Neural progenitor cell (in vitro differentiated cells): ENCODE results near the gene KLF4. TPM values are rescaled to one million over a fixed set of nuclear protein-coding genes. Genes with fewer than 3 reads are reported as not detected.

Source experiments
- DNase-seq: peaks from one replicate; pipeline ENCODE4 v3.0.0-alpha.2; 2016; ENCODE audit warnings: low spot score
- H2AFZ ChIP-seq: fragments of 200-600 bp; sonication (generic); replicated peaks from 2 replicates; pipeline ENCODE4 v1.6.1; 2016; ENCODE audit warnings: antibody characterized with exemption
- H3F3A ChIP-seq: fragments of 200-600 bp; sonication (generic); 2 replicates; pipeline ENCODE4 v1.6.1; 2016; ENCODE audit warnings: antibody characterized with exemption, low read depth
- H3K27ac ChIP-seq: fragments of 200-600 bp; sonication (generic); 2 replicates; pipeline ENCODE4 v1.5.1; 2016; ENCODE audit warnings: mild to moderate bottlenecking
- H3K27me3 ChIP-seq: fragments of 200-600 bp; sonication (generic); 2 replicates; pipeline ENCODE4 v1.6.1; 2016; ENCODE audit warnings: mild to moderate bottlenecking, moderate library complexity
- H3K36me3 ChIP-seq: fragments of 200-600 bp; sonication (generic); 2 replicates; pipeline ENCODE4 v1.5.1; 2016
- H3K4me1 ChIP-seq: fragments of 200-600 bp; sonication (generic); 2 replicates; pipeline ENCODE4 v1.6.1; 2016; ENCODE audit warnings: mixed run types
- H3K4me2 ChIP-seq: fragments of 200-600 bp; sonication (generic); 2 replicates; pipeline ENCODE4 v1.6.1; 2016
- H3K4me3 ChIP-seq: fragments of 200-600 bp; sonication (generic); 2 replicates; pipeline ENCODE4 v1.5.1; 2016
- H3K79me2 ChIP-seq: fragments of 200-600 bp; sonication (generic); 2 replicates; pipeline ENCODE4 v1.6.1; 2016; ENCODE audit warnings: low read depth
- H3K9ac ChIP-seq: fragments of 200-600 bp; sonication (generic); 2 replicates; pipeline ENCODE4 v1.6.1; 2016
- H3K9me3 ChIP-seq: fragments of 200-600 bp; sonication (generic); 2 replicates; pipeline ENCODE4 v1.5.1; 2016; ENCODE audit warnings: low read depth
- H4K20me1 ChIP-seq: fragments of 200-600 bp; sonication (generic); 2 replicates; pipeline ENCODE4 v1.6.1; 2016; ENCODE audit warnings: low read depth
- H3K27ac Mint-ChIP-seq: 3 replicates; pipeline ENCODE4 v1.8.0; 2021; ENCODE audit warnings: mixed read lengths
- H3K27me3 Mint-ChIP-seq: 2 replicates; pipeline ENCODE4 v1.8.0; 2022; ENCODE audit warnings: low read depth, mild to moderate bottlenecking, inconsistent platforms, moderate library complexity, mixed read lengths; ENCODE audit not compliant: insufficient read depth
- H3K36me3 Mint-ChIP-seq: 3 replicates; pipeline ENCODE4 v1.8.0; 2021; ENCODE audit warnings: mixed read lengths
- H3K4me1 Mint-ChIP-seq: 3 replicates; pipeline ENCODE4 v1.8.0; 2021; ENCODE audit warnings: mixed read lengths
- H3K4me3 Mint-ChIP-seq: 3 replicates; pipeline ENCODE4 v1.8.0; 2021; ENCODE audit warnings: mild to moderate bottlenecking, moderate library complexity, mixed read lengths
- H3K9me3 Mint-ChIP-seq: 3 replicates; pipeline ENCODE4 v1.8.0; 2020; ENCODE audit warnings: mixed read lengths
- CTCF ChIP-seq: fragments of 200-600 bp; sonication (generic); IDR thresholded peaks from 2 replicates; pipeline ENCODE4 v1.5.1; 2017; ENCODE audit warnings: antibody characterized with exemption, mild to moderate bottlenecking
- EZH2 ChIP-seq: fragments of 200-600 bp; sonication (generic); IDR thresholded peaks from 2 replicates; pipeline ENCODE4 v1.6.1; 2017; ENCODE audit warnings: antibody characterized with exemption, mild to moderate bottlenecking, moderate library complexity
- EZH2phosphoT487 ChIP-seq: fragments of 200-600 bp; sonication (generic); IDR thresholded peaks from 2 replicates; pipeline ENCODE4 v1.6.1; 2017; ENCODE audit warnings: antibody characterized with exemption
- total RNA-seq: library from RNA; depleted of rRNA; stranded (reverse); fragments of >200 nt; gene quantifications from 2 replicates; pipeline ENCODE4 v1.2.3, GENCODE V29; 2015; ENCODE audit warnings: low replicate concordance

Gene KLF4
- total RNA-seq, 1 donor from 2014 or later: 0.51 TPM

- Mint-ChIP-seq H3K27me3 (peaks cover 11% of the 10 kb centered on the region), H3K4me3 (peak overlapping the region; percentile 85), H3K9me3 (no peaks in the 10 kb centered on the region), H3K36me3 (no peaks in the 10 kb centered on the region), H3K4me1 (peaks cover 5% of the 10 kb centered on the region), H3K27ac (no peak overlapping the region)
- Histone ChIP-seq H3K9ac (no peak overlapping the region), H3K79me2 (no peaks in the 10 kb centered on the region), H3K4me3 (no peak overlapping the region), H3F3A (no peaks in the 10 kb centered on the region), H3K36me3 (no peaks in the 10 kb centered on the region), H3K27me3 (peaks cover 27% of the 10 kb centered on the region), H3K27ac (no peak overlapping the region), H4K20me1 (no peaks in the 10 kb centered on the region), H3K4me2 (no peak overlapping the region), H2AFZ (no peak overlapping the region), H3K9me3 (no peaks in the 10 kb centered on the region), H3K4me1 (peaks cover 3% of the 10 kb centered on the region)
- no peak for TF ChIP-seq EZH2
- TF ChIP-seq CTCF: no peak
- no peak for TF ChIP-seq EZH2phosphoT487
- DNase-seq: no peak
These were observed 25.1 kb downstream of the KLF4 start for GRCh38 chr9:107464516-107464915.

GRCh38 chr9:107462691-107463090 is 26.9 kb downstream of the KLF4 start:
- H3K4me1 Mint-ChIP-seq: peaks cover 5% of the 10 kb centered on the region
- Histone ChIP-seq H2AFZ (no peak overlapping the region), H3K27ac (no peak overlapping the region), H3K9me3 (no peaks in the 10 kb centered on the region), H3K4me1 (peaks cover 3% of the 10 kb centered on the region), H4K20me1 (no peaks in the 10 kb centered on the region), H3K9ac (no peak overlapping the region), H3K4me3 (no peak overlapping the region), H3K79me2 (no peaks in the 10 kb centered on the region), H3K27me3 (peaks cover 27% of the 10 kb centered on the region), H3F3A (no peaks in the 10 kb centered on the region), H3K36me3 (no peaks in the 10 kb centered on the region), H3K4me2 (no peak overlapping the region)
- H3K36me3 Mint-ChIP-seq: no peaks in the 10 kb centered on the region
- no peak overlapping the region for H3K27ac Mint-ChIP-seq
- TF ChIP-seq CTCF (no peak), EZH2phosphoT487 (no peak), EZH2 (no peak)
- peaks cover 9% of the 10 kb centered on the region for H3K27me3 Mint-ChIP-seq
- H3K9me3 Mint-ChIP-seq: no peaks in the 10 kb centered on the region
- no peak overlapping the region for H3K4me3 Mint-ChIP-seq
- no peak for DNase-seq

- Mint-ChIP-seq H3K27me3 (peaks cover 2% of the 10 kb centered on the region), H3K9me3 (no peaks in the 10 kb centered on the region), H3K4me1 (peaks cover 4% of the 10 kb centered on the region), H3K4me3 (no peak overlapping the region), H3K27ac (peak overlapping the region; percentile 12), H3K36me3 (no peaks in the 10 kb centered on the region)
- H3K4me2 ChIP-seq: no peak overlapping the region
- no peak overlapping the region for H3K9ac ChIP-seq
- no peaks in the 10 kb centered on the region for H3K9me3 ChIP-seq
- peak overlapping the region; percentile 23 for H2AFZ ChIP-seq
- no peak overlapping the region for H3K4me3 ChIP-seq
- TF ChIP-seq EZH2: no peak
- no peak for TF ChIP-seq CTCF
- H3F3A ChIP-seq: no peaks in the 10 kb centered on the region
- no peak for DNase-seq
- H3K27ac ChIP-seq: no peak overlapping the region
- H3K79me2 ChIP-seq: no peaks in the 10 kb centered on the region
- H3K36me3 ChIP-seq: no peaks in the 10 kb centered on the region
- H3K4me1 ChIP-seq: no peaks in the 10 kb centered on the region
- no peaks in the 10 kb centered on the region for H4K20me1 ChIP-seq
- H3K27me3 ChIP-seq: peaks cover 9% of the 10 kb centered on the region
These were observed 29.2 kb downstream of the KLF4 start for GRCh38 chr9:107460153-107461023.
